Trophoblast cell (in vitro differentiated cells and primary cell): ENCODE results near the gene POLR2L.
A peak's percentile ranks its signal among the peaks of the same experiment; 100 is the strongest.

Experiments
- DNase-seq, 2 donors: peaks; one replicate each; pipeline ENCODE4 v3.0.0-alpha.2; 2016
- H2AFZ ChIP-seq: 2 replicates; pipeline ENCODE4 v1.6.1; 2013; ENCODE audit warnings: low read length, moderate library complexity, mild to moderate bottlenecking; ENCODE audit not compliant: insufficient read depth, poor library complexity
- H2AK5ac ChIP-seq: 2 replicates; pipeline ENCODE4 v1.6.1; 2013; ENCODE audit warnings: mild to moderate bottlenecking, low read length
- H2BK120ac ChIP-seq: 2 replicates; pipeline ENCODE4 v1.6.1; 2013; ENCODE audit warnings: low read length, mild to moderate bottlenecking, moderate library complexity; ENCODE audit not compliant: insufficient read depth, poor library complexity
- H2BK12ac ChIP-seq: 2 replicates; pipeline ENCODE4 v1.6.1; 2013; ENCODE audit warnings: mild to moderate bottlenecking, low read length, moderate library complexity
- H2BK5ac ChIP-seq: 2 replicates; pipeline ENCODE4 v1.6.1; 2013; ENCODE audit warnings: low read length, low read depth, moderate library complexity, mild to moderate bottlenecking; ENCODE audit not compliant: poor library complexity
- H3K14ac ChIP-seq: 2 replicates; pipeline ENCODE4 v1.6.1; 2013; ENCODE audit warnings: mild to moderate bottlenecking, low read length
- H3K18ac ChIP-seq: 2 replicates; pipeline ENCODE4 v1.6.1; 2013; ENCODE audit warnings: mild to moderate bottlenecking, low read length
- H3K23ac ChIP-seq: 2 replicates; pipeline ENCODE4 v1.6.1; 2013; ENCODE audit warnings: low read length
- H3K27ac ChIP-seq: 2 replicates; pipeline ENCODE4 v1.5.1; 2013; ENCODE audit warnings: low read depth, mild to moderate bottlenecking, inconsistent platforms, low read length, moderate library complexity
- H3K27me3 ChIP-seq: 2 replicates; pipeline ENCODE4 v1.6.1; 2013; ENCODE audit warnings: inconsistent platforms, mild to moderate bottlenecking, low read length, moderate library complexity; ENCODE audit not compliant: insufficient read depth
- H3K36me3 ChIP-seq, 2 experiments: 1 replicate in 1 of 2; 2 replicates in 1 of 2; pipeline ENCODE4 v1.6.1; 2013; ENCODE audit warnings: low read length in 2 of 2, mild to moderate bottlenecking in 2 of 2, moderate library complexity in 1 of 2; ENCODE audit not compliant: insufficient read depth in 2 of 2, control insufficient read depth in 1 of 2
- H3K4ac ChIP-seq: 2 replicates; pipeline ENCODE4 v1.6.1; 2013; ENCODE audit warnings: low read depth, mild to moderate bottlenecking, low read length, moderate library complexity
- H3K4me1 ChIP-seq, 2 experiments: 1 replicate in 1 of 2; 2 replicates in 1 of 2; pipeline ENCODE4 v1.6.1; 2013; ENCODE audit warnings: low read length in 2 of 2, mild to moderate bottlenecking in 2 of 2, moderate library complexity in 1 of 2; ENCODE audit not compliant: insufficient read depth in 2 of 2, control insufficient read depth in 1 of 2
- H3K4me2 ChIP-seq: 2 replicates; pipeline ENCODE4 v1.6.1; 2013; ENCODE audit warnings: inconsistent platforms, mild to moderate bottlenecking, low read length, moderate library complexity
- H3K4me3 ChIP-seq: 2 replicates; pipeline ENCODE4 v1.5.1; 2013; ENCODE audit warnings: mild to moderate bottlenecking, low read depth, low read length, inconsistent platforms
- H3K79me1 ChIP-seq: one replicate; pipeline ENCODE4 v1.6.1; 2013; ENCODE audit warnings: low read length
- H3K79me2 ChIP-seq: 2 replicates; pipeline ENCODE4 v1.6.1; 2013; ENCODE audit warnings: low read length, mild to moderate bottlenecking; ENCODE audit not compliant: control insufficient read depth, insufficient read depth, poor library complexity
- H3K9ac ChIP-seq: 2 replicates; pipeline ENCODE4 v1.6.1; 2013; ENCODE audit warnings: mild to moderate bottlenecking, low read length
- H3K9me3 ChIP-seq: 2 replicates; pipeline ENCODE4 v1.6.1; 2013; ENCODE audit warnings: low read depth, mild to moderate bottlenecking, control low read depth, inconsistent platforms, low read length; ENCODE audit not compliant: insufficient read depth
- H4K12ac ChIP-seq: 2 replicates; pipeline ENCODE4 v1.6.1; 2013; ENCODE audit warnings: low read depth, mild to moderate bottlenecking, low read length, moderate library complexity
- H4K8ac ChIP-seq: 2 replicates; pipeline ENCODE4 v1.6.1; 2013; ENCODE audit warnings: low read depth, mild to moderate bottlenecking, low read length, moderate library complexity
- H4K91ac ChIP-seq: one replicate; pipeline ENCODE4 v1.6.1; 2013; ENCODE audit warnings: low read depth, mild to moderate bottlenecking, low read length, moderate library complexity
- WGBS: extraction: QIAGEN DNeasy Blood & Tissue Kit; methylation state at CpG from one replicate; pipeline ENCODE4 v1.1.7; 2013; ENCODE audit warnings: missing lambda C conversion rate; ENCODE audit not compliant: insufficient read length, insufficient coverage; ENCODE audit errors: extremely low coverage; 5-methylcytosine and 5-hydroxymethylcytosine counted together

POLR2L gene

GRCh38 chr11:818396-819128 is 23.8 kb downstream of the POLR2L start, which contains the start of gene PNPLA2:
PNPLA2 (plus strand) TSS chr11:818914; CDS start chr11:819719, 805 bp downstream.
- Histone ChIP-seq H2BK12ac (peak within 1 kb of the TSS; percentile 20), H2BK120ac (no peak within 1 kb of the TSS), H3K4me2 (peak within 1 kb of the TSS; percentile 96), H2AK5ac (peak within 1 kb of the TSS; percentile 8), H3K4ac (no peak within 1 kb of the TSS), H3K18ac (peak within 1 kb of the TSS; percentile 86), H3K9me3 (peaks cover 2% of the 10 kb centered on the region), H2AFZ (peak within 1 kb of the TSS; percentile 50), H3K4me3 (peak within 1 kb of the TSS; percentile 95), H3K27me3 (no peaks in the 10 kb centered on the region), H3K14ac (peak within 1 kb of the TSS; percentile 63), H4K91ac (peak within 1 kb of the TSS; percentile 36), H4K12ac (peak within 1 kb of the TSS; percentile 68), H3K36me3 (peaks cover 11 to 13% of the 10 kb centered on the region in 2 experiments), H3K23ac (no peak within 1 kb of the TSS), H4K8ac (peak within 1 kb of the TSS; percentile 81), H3K9ac (peak within 1 kb of the TSS; percentile 93), H3K4me1 (peaks cover 13 to 14% of the 10 kb centered on the region in 2 experiments), H3K79me1 (peaks cover 7% of the 10 kb centered on the region), H2BK5ac (peak within 1 kb of the TSS; percentile 10), H3K79me2 (peaks cover 3% of the 10 kb centered on the region), H3K27ac (peak within 1 kb of the TSS; percentile 18)
- no CpG with 5 or more reads among the region's 20 CpGs for WGBS
- DNase-seq, result peak in 1 of 2 donors; percentile 44

DNA sequence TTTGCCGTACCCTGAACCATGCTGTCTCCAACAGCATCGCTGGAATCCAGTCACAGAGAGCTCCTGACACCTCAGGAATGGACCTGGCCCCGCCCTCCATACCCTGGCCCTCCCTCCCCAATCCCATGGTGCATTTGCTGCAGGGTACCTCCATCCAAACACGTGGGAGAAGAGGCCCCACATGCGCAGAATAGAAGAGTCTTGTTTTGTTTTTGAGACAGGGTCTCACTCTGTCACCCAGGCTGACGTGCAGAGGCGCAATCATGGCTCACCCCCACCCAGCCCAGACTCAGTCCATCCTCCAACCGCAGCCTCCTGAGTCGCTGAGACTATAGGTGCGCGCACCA is 25.9 kb downstream of the POLR2L start:
- Histone ChIP-seq H3K4me3 (peak overlapping the region; percentile 3), H3K9me3 (peaks cover 2% of the 10 kb centered on the region), H3K27ac (no peak overlapping the region), H3K4me1 (peaks cover 13 to 20% of the 10 kb centered on the region in 2 experiments), H3K9ac (no peak overlapping the region), H4K91ac (no peak overlapping the region), H3K14ac (no peak overlapping the region), H3K4me2 (no peak overlapping the region), H2AK5ac (no peak overlapping the region), H2AFZ (no peak overlapping the region), H2BK120ac (no peak overlapping the region), H2BK12ac (no peak overlapping the region), H3K36me3 (peaks cover 25 to 28% of the 10 kb centered on the region in 2 experiments), H3K79me1 (peaks cover 7% of the 10 kb centered on the region), H3K27me3 (no peaks in the 10 kb centered on the region), H3K4ac (no peak overlapping the region), H3K23ac (no peak overlapping the region), H4K8ac (no peak overlapping the region), H3K18ac (no peak overlapping the region), H4K12ac (no peak overlapping the region), H3K79me2 (peaks cover 3% of the 10 kb centered on the region), H2BK5ac (no peak overlapping the region)
- no peak for DNase-seq
- WGBS, result no CpG with 5 or more reads among the region's 11 CpGs

DNA sequence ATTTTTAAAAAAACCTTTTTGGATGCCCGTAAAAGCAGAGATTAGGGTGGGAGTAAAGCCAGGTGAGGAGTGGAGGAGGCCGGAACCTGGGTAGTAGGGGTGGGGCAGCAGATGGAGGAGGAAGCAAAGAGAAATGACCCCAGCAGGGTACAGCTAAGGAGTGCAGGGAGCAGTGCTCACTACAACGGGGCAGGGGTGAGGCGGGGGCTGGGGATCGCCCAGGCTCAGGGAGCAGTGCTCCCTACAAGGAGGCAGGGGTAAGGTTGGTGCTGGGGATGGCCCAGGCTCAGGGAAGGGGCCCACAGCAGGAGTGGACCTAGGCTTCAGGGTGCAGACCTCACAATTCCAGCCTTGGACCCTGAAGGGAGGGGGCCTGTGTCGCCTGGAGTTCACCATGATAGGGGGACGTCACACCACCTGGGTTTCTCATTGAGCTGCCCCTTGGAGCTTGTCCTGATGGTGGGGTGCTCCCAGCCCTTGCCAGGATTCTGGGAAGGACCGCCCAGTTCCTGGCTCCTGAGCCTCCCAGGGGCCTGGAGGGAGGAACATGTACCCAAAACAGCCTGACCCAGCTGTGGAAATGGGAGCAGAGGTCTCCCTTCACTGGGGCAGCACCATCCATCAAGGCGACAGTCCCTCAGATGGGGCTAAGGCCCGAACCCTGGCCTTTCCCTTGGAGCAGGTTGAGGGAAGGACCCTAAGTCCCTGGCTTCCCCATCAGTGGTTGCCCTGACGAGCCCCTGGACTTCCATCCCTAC is 26.5 kb downstream of the POLR2L start:
- H3K4me1 ChIP-seq, result peaks cover 12 to 21% of the 10 kb centered on the region in 2 experiments
- no peak overlapping the region for H4K8ac ChIP-seq
- no peak for DNase-seq
- H3K18ac ChIP-seq, result no peak overlapping the region
- peaks cover 7% of the 10 kb centered on the region for H3K79me1 ChIP-seq
- no peak overlapping the region for H2AFZ ChIP-seq
- H3K36me3 ChIP-seq, result peaks cover 31% of the 10 kb centered on the region in 2 experiments
- no peak overlapping the region for H3K4me2 ChIP-seq
- WGBS, result no CpG with 5 or more reads among the region's 11 CpGs
- H2BK5ac ChIP-seq, result no peak overlapping the region
- H3K23ac ChIP-seq, result no peak overlapping the region
- H3K27ac ChIP-seq, result no peak overlapping the region
- H4K12ac ChIP-seq, result no peak overlapping the region
- H3K4ac ChIP-seq, result no peak overlapping the region
- H3K14ac ChIP-seq, result no peak overlapping the region
- no peak overlapping the region for H2BK12ac ChIP-seq
- H3K9me3 ChIP-seq, result peaks cover 2% of the 10 kb centered on the region
- no peak overlapping the region for H2BK120ac ChIP-seq
- H4K91ac ChIP-seq, result no peak overlapping the region
- H3K9ac ChIP-seq, result no peak overlapping the region
- no peak overlapping the region for H2AK5ac ChIP-seq
- peaks cover 5% of the 10 kb centered on the region for H3K79me2 ChIP-seq
- no peaks in the 10 kb centered on the region for H3K27me3 ChIP-seq
- peak overlapping the region; percentile 3 for H3K4me3 ChIP-seq

DNA sequence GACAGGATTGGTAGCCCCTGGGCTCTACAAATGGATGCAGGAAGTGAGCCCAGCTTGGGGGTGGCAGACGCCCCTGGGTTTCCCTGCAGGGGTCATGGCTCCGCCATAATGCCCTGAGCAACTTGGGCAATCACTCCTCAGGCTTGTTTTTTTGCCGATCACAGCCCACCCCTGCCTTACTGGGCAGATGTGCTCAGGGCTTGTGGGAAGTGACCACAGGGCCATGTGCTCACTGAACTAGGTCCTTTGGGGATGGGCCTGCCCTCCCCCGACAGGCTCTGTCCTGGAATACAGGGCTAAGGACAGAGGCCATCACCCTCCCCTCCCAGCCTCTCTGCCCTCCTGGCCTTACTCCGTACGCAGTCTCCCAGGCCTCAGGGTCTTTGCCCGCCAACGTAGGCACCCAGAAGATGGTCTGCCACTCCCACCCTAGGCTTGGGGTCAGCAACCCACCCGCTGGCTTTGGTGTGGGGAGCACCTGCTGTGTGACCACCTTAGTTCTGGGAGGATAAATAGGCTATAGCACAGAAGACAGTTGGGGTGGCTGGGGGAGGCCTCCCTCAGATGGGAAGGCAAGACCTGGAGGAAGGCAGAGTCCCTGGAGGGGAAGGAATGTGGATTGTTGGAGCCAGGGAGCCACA is 28.8 kb downstream of the POLR2L start:
- Histone ChIP-seq H2BK120ac (no peak overlapping the region), H3K9me3 (peaks cover 2% of the 10 kb centered on the region), H3K23ac (no peak overlapping the region), H2BK5ac (no peak overlapping the region), H3K79me2 (peaks cover 19% of the 10 kb centered on the region), H3K4me3 (no peak overlapping the region), H2BK12ac (no peak overlapping the region), H3K4me2 (no peak overlapping the region), H3K27ac (no peak overlapping the region), H3K18ac (no peak overlapping the region), H3K4ac (no peak overlapping the region), H3K4me1 (peaks cover 7 to 16% of the 10 kb centered on the region in 2 experiments), H4K12ac (peak overlapping the region; percentile 29), H3K9ac (no peak overlapping the region), H3K27me3 (no peaks in the 10 kb centered on the region), H3K79me1 (peaks cover 14% of the 10 kb centered on the region), H4K91ac (no peak overlapping the region), H3K14ac (no peak overlapping the region), H2AK5ac (no peak overlapping the region), H2AFZ (no peak overlapping the region), H3K36me3 (peaks cover 31% of the 10 kb centered on the region in 2 experiments), H4K8ac (no peak overlapping the region)
- WGBS, result no CpG with 5 or more reads among the region's 9 CpGs
- DNase-seq, result no peak
